T-helper 2 cell treated with Interferon-gamma antibody and Interleukin-4, amounts not matched to agents 5 μg/mL and 100 μg/mL, for 36 hours (primary cell): ENCODE results near the gene C19orf67.

Experiments used
- DNase-seq: peaks from one replicate; pipeline ENCODE4 v3.0.0; 2021; ENCODE audit warnings: low spot score
- H3K27ac Mint-ChIP-seq: one replicate; pipeline ENCODE4 v1.8.0; 2021; ENCODE audit warnings: mild to moderate bottlenecking, mixed read lengths
- H3K27me3 Mint-ChIP-seq: one replicate; pipeline ENCODE4 v1.8.0; 2021; ENCODE audit warnings: low read depth, mixed read lengths
- H3K36me3 Mint-ChIP-seq: one replicate; pipeline ENCODE4 v1.8.0; 2021; ENCODE audit warnings: low read depth, mixed read lengths
- H3K4me1 Mint-ChIP-seq: one replicate; pipeline ENCODE4 v1.8.0; 2021; ENCODE audit warnings: low read depth, mixed read lengths
- H3K4me3 Mint-ChIP-seq: one replicate; pipeline ENCODE4 v1.8.0; 2022; ENCODE audit warnings: mild to moderate bottlenecking, moderate library complexity, mixed read lengths
- H3K9me3 Mint-ChIP-seq: one replicate; pipeline ENCODE4 v1.8.0; 2021; ENCODE audit warnings: mixed read lengths

Gene C19orf67

GRCh38 chr19:14061751-14062557 is 23.6 kb downstream of the C19orf67 start, which contains the start of gene PALM3:
TSS of gene PALM3 (minus strand) at chr19:14062076. CDS start at chr19:14061980, 96 bp downstream.
- no peaks in the 10 kb centered on the region for H3K36me3 Mint-ChIP-seq
- peaks cover 29% of the 10 kb centered on the region for H3K27me3 Mint-ChIP-seq
- H3K4me1 Mint-ChIP-seq = peaks cover 14% of the 10 kb centered on the region
- DNase-seq = no peak
- no peak within 1 kb of the TSS for H3K4me3 Mint-ChIP-seq
- H3K9me3 Mint-ChIP-seq = no peaks in the 10 kb centered on the region
- H3K27ac Mint-ChIP-seq = no peak within 1 kb of the TSS

GRCh38 chr19:14061081-14061749 is 24.4 kb downstream of the C19orf67 start:
- H3K4me3 Mint-ChIP-seq = no peak overlapping the region
- peaks cover 31% of the 10 kb centered on the region for H3K27me3 Mint-ChIP-seq
- H3K36me3 Mint-ChIP-seq = no peaks in the 10 kb centered on the region

GRCh38 chr19:14059652-14060155 is 25.9 kb downstream of the C19orf67 start:
- Mint-ChIP-seq H3K9me3 (no peaks in the 10 kb centered on the region), H3K27me3 (peaks cover 33% of the 10 kb centered on the region), H3K36me3 (no peaks in the 10 kb centered on the region), H3K27ac (no peak overlapping the region), H3K4me3 (no peak overlapping the region), H3K4me1 (peaks cover 15% of the 10 kb centered on the region)
- DNase-seq = no peak

More at GRCh38 chr19:14061081-14061749, 24.4 kb downstream of the C19orf67 start:
- H3K27ac Mint-ChIP-seq = no peak overlapping the region
- peaks cover 15% of the 10 kb centered on the region for H3K4me1 Mint-ChIP-seq
- DNase-seq = no peak
- no peaks in the 10 kb centered on the region for H3K9me3 Mint-ChIP-seq

GRCh38 chr19:14059093-14059480 is 26.5 kb downstream of the C19orf67 start:
- H3K4me3 Mint-ChIP-seq = peak overlapping the region; percentile 76
- H3K9me3 Mint-ChIP-seq = no peaks in the 10 kb centered on the region
- H3K27me3 Mint-ChIP-seq = peaks cover 33% of the 10 kb centered on the region
- H3K4me1 Mint-ChIP-seq = peaks cover 15% of the 10 kb centered on the region
- H3K36me3 Mint-ChIP-seq = peaks cover 3% of the 10 kb centered on the region
- no peak overlapping the region for H3K27ac Mint-ChIP-seq
- DNase-seq = peak; percentile 42

GRCh38 chr19:14058182-14059092 is 27.1 kb downstream of the C19orf67 start:
- peaks cover 7% of the 10 kb centered on the region for H3K36me3 Mint-ChIP-seq
- peak overlapping the region; percentile 76 for H3K4me3 Mint-ChIP-seq
- no peak for DNase-seq
- no peaks in the 10 kb centered on the region for H3K9me3 Mint-ChIP-seq
- peaks cover 33% of the 10 kb centered on the region for H3K27me3 Mint-ChIP-seq
- no peak overlapping the region for H3K27ac Mint-ChIP-seq
- peaks cover 15% of the 10 kb centered on the region for H3K4me1 Mint-ChIP-seq

- Mint-ChIP-seq H3K27me3 (peaks cover 33% of the 10 kb centered on the region), H3K4me1 (peaks cover 15% of the 10 kb centered on the region), H3K4me3 (peak overlapping the region; percentile 57), H3K9me3 (no peaks in the 10 kb centered on the region), H3K36me3 (peaks cover 18% of the 10 kb centered on the region), H3K27ac (no peak overlapping the region)
- no peak for DNase-seq
Observed at GRCh38 chr19:14056741-14057356, 28.7 kb downstream of the C19orf67 start.

- no peak overlapping the region for H3K27ac Mint-ChIP-seq
- no peak overlapping the region for H3K4me3 Mint-ChIP-seq
- peaks cover 30% of the 10 kb centered on the region for H3K27me3 Mint-ChIP-seq
- no peak for DNase-seq
- H3K9me3 Mint-ChIP-seq = no peaks in the 10 kb centered on the region
- peaks cover 15% of the 10 kb centered on the region for H3K4me1 Mint-ChIP-seq
- H3K36me3 Mint-ChIP-seq = peaks cover 22% of the 10 kb centered on the region
Observed at GRCh38 chr19:14056069-14056666, 29.4 kb downstream of the C19orf67 start.

- peaks cover 15% of the 10 kb centered on the region for H3K4me1 Mint-ChIP-seq
- H3K9me3 Mint-ChIP-seq = no peaks in the 10 kb centered on the region
- no peak for DNase-seq
- no peak overlapping the region for H3K4me3 Mint-ChIP-seq
- peaks cover 28% of the 10 kb centered on the region for H3K36me3 Mint-ChIP-seq
- H3K27ac Mint-ChIP-seq = no peak overlapping the region
- peaks cover 28% of the 10 kb centered on the region for H3K27me3 Mint-ChIP-seq
Observed at GRCh38 chr19:14055396-14055795, 30.2 kb downstream of the C19orf67 start.

GRCh38 chr19:14054721-14055120 is 30.9 kb downstream of the C19orf67 start:
- peaks cover 33% of the 10 kb centered on the region for H3K36me3 Mint-ChIP-seq
- no peaks in the 10 kb centered on the region for H3K9me3 Mint-ChIP-seq
- H3K27ac Mint-ChIP-seq = no peak overlapping the region
- H3K27me3 Mint-ChIP-seq = peaks cover 25% of the 10 kb centered on the region
- no peak for DNase-seq
- H3K4me3 Mint-ChIP-seq = no peak overlapping the region
- peaks cover 15% of the 10 kb centered on the region for H3K4me1 Mint-ChIP-seq

GRCh38 chr19:14054099-14054498 is 31.5 kb downstream of the C19orf67 start:
- Mint-ChIP-seq H3K36me3 (peaks cover 37% of the 10 kb centered on the region), H3K9me3 (no peaks in the 10 kb centered on the region), H3K27me3 (peaks cover 22% of the 10 kb centered on the region), H3K4me3 (no peak overlapping the region), H3K4me1 (peaks cover 15% of the 10 kb centered on the region), H3K27ac (peak overlapping the region; percentile 27)
- no peak for DNase-seq

- Mint-ChIP-seq H3K4me1 (peaks cover 12% of the 10 kb centered on the region), H3K9me3 (no peaks in the 10 kb centered on the region), H3K27ac (no peak overlapping the region), H3K36me3 (peaks cover 42% of the 10 kb centered on the region), H3K4me3 (no peak overlapping the region), H3K27me3 (peaks cover 16% of the 10 kb centered on the region)
- no peak for DNase-seq
Observed at GRCh38 chr19:14053500-14053899, 32.1 kb downstream of the C19orf67 start.

- Mint-ChIP-seq H3K27ac (no peak overlapping the region), H3K4me1 (peaks cover 7% of the 10 kb centered on the region), H3K27me3 (peaks cover 11% of the 10 kb centered on the region), H3K4me3 (no peak overlapping the region), H3K36me3 (peaks cover 46% of the 10 kb centered on the region), H3K9me3 (no peaks in the 10 kb centered on the region)
- DNase-seq = no peak
Observed at GRCh38 chr19:14053032-14053431, 32.6 kb downstream of the C19orf67 start.

GRCh38 chr19:14052470-14052869 is 33.1 kb downstream of the C19orf67 start:
- peaks cover 6% of the 10 kb centered on the region for H3K27me3 Mint-ChIP-seq
- H3K4me3 Mint-ChIP-seq = no peak overlapping the region
- peaks cover 2% of the 10 kb centered on the region for H3K4me1 Mint-ChIP-seq
- H3K27ac Mint-ChIP-seq = no peak overlapping the region
- no peak for DNase-seq
- peaks cover 50% of the 10 kb centered on the region for H3K36me3 Mint-ChIP-seq
- no peaks in the 10 kb centered on the region for H3K9me3 Mint-ChIP-seq
